H9 (cell line): ENCODE results near the gene HES3. TPM values are rescaled to one million over a fixed set of nuclear protein-coding genes. Genes with fewer than 3 reads are reported as not detected.
A peak's percentile ranks its signal among the peaks of the same experiment; 100 is the strongest.

Experiments used
- DNase-seq: peaks from one replicate; pipeline ENCODE4 v3.0.0-alpha.2; 2017
- H2AFZ ChIP-seq: one replicate; pipeline ENCODE4 v1.6.1; 2013; ENCODE audit warnings: mild to moderate bottlenecking, low read length, control low read depth, moderate library complexity
- H2AK5ac ChIP-seq: 2 replicates; pipeline ENCODE4 v1.6.1; 2013; ENCODE audit warnings: low read length, control low read depth, mixed read lengths; ENCODE audit not compliant: insufficient read length
- H2BK120ac ChIP-seq: one replicate; pipeline ENCODE4 v1.6.1; 2013; ENCODE audit warnings: low read depth, mild to moderate bottlenecking, low read length, control low read depth, inconsistent platforms; ENCODE audit not compliant: poor library complexity, severe bottlenecking
- H2BK12ac ChIP-seq: 2 replicates; pipeline ENCODE4 v1.6.1; 2013; ENCODE audit warnings: low read length, control low read depth, mixed read lengths, low read depth; ENCODE audit not compliant: insufficient read length
- H2BK15ac ChIP-seq: 2 replicates; pipeline ENCODE4 v1.6.1; 2013; ENCODE audit warnings: low read depth, low read length, control low read depth
- H2BK20ac ChIP-seq: one replicate; pipeline ENCODE4 v1.6.1; 2013; ENCODE audit warnings: low read depth, mild to moderate bottlenecking, low read length, control low read depth, inconsistent platforms; ENCODE audit not compliant: poor library complexity, severe bottlenecking
- H2BK5ac ChIP-seq: 2 replicates; pipeline ENCODE4 v1.6.1; 2013; ENCODE audit warnings: low read length, control low read depth, mixed read lengths; ENCODE audit not compliant: insufficient read length
- H3K14ac ChIP-seq: 2 replicates; pipeline ENCODE4 v1.6.1; 2013; ENCODE audit warnings: low read length, control low read depth; ENCODE audit not compliant: insufficient read depth
- H3K18ac ChIP-seq: 2 replicates; pipeline ENCODE4 v1.6.1; 2013; ENCODE audit warnings: low read depth, mild to moderate bottlenecking, mixed read lengths, low read length, control low read depth; ENCODE audit not compliant: insufficient read length
- H3K23ac ChIP-seq: 2 replicates; pipeline ENCODE4 v1.6.1; 2013; ENCODE audit warnings: low read length, control low read depth, mixed read lengths, low read depth; ENCODE audit not compliant: insufficient read length
- H3K23me2 ChIP-seq: 2 replicates; pipeline ENCODE4 v1.6.1; 2013; ENCODE audit warnings: low read depth, mild to moderate bottlenecking, mixed read lengths, low read length, control low read depth; ENCODE audit not compliant: insufficient read length, poor library complexity, severe bottlenecking
- H3K27ac ChIP-seq: 2 replicates; pipeline ENCODE4 v1.5.1; 2013; ENCODE audit warnings: low read length, control low read depth, mixed read lengths, low read depth; ENCODE audit not compliant: insufficient read length
- H3K27me3 ChIP-seq: 2 replicates; pipeline ENCODE4 v1.6.1; 2013; ENCODE audit warnings: low read length, control low read depth, inconsistent platforms; ENCODE audit not compliant: insufficient read depth
- H3K4ac ChIP-seq: 2 replicates; pipeline ENCODE4 v1.6.1; 2013; ENCODE audit warnings: low read depth, mild to moderate bottlenecking, control low read depth, inconsistent platforms, low read length, moderate library complexity
- H3K4me1 ChIP-seq: 2 replicates; pipeline ENCODE4 v1.6.1; 2013; ENCODE audit warnings: low read length, control low read depth, inconsistent platforms; ENCODE audit not compliant: insufficient read depth
- H3K4me2 ChIP-seq: 2 replicates; pipeline ENCODE4 v1.6.1; 2013; ENCODE audit warnings: low read length, control low read depth, mixed read lengths; ENCODE audit not compliant: insufficient read length, insufficient read depth
- H3K56ac ChIP-seq: 2 replicates; pipeline ENCODE4 v1.6.1; 2013; ENCODE audit warnings: low read depth, mild to moderate bottlenecking, mixed read lengths, low read length, control low read depth; ENCODE audit not compliant: insufficient read length
- H3K79me1 ChIP-seq: 2 replicates; pipeline ENCODE4 v1.6.1; 2013; ENCODE audit warnings: low read depth, mild to moderate bottlenecking, moderate library complexity, low read length, control low read depth, inconsistent platforms; ENCODE audit not compliant: insufficient read depth, poor library complexity, severe bottlenecking
- H3K79me2 ChIP-seq: 2 replicates; pipeline ENCODE4 v1.6.1; 2013; ENCODE audit warnings: low read length, control low read depth, inconsistent platforms; ENCODE audit not compliant: insufficient read depth
- H3K9ac ChIP-seq: 2 replicates; pipeline ENCODE4 v1.6.1; 2013; ENCODE audit warnings: low read length, control low read depth, mixed read lengths; ENCODE audit not compliant: insufficient read length; ENCODE audit errors: extremely low read depth
- H3K9me3 ChIP-seq: one replicate; pipeline ENCODE4 v1.6.1; 2013; ENCODE audit warnings: low read depth, low read length, inconsistent platforms; ENCODE audit not compliant: control insufficient read depth
- H3T11ph ChIP-seq: one replicate; pipeline ENCODE4 v1.6.1; 2013; ENCODE audit warnings: mild to moderate bottlenecking, low read length, control low read depth, inconsistent platforms
- H4K20me1 ChIP-seq: one replicate; pipeline ENCODE4 v1.6.1; 2013; ENCODE audit not compliant: control insufficient read depth, insufficient read length, insufficient read depth
- H4K5ac ChIP-seq: 2 replicates; pipeline ENCODE4 v1.6.1; 2013; ENCODE audit warnings: low read depth, mild to moderate bottlenecking, mixed read lengths, low read length, control low read depth; ENCODE audit not compliant: insufficient read length
- H4K8ac ChIP-seq: replicated peaks from 2 replicates; pipeline ENCODE4 v1.6.1; 2013; ENCODE audit warnings: low read length, control low read depth, mixed read lengths, low read depth; ENCODE audit not compliant: insufficient read length
- H4K91ac ChIP-seq: 2 replicates; pipeline ENCODE4 v1.6.1; 2013; ENCODE audit warnings: low read depth, mild to moderate bottlenecking, moderate library complexity, mixed read lengths, low read length, control low read depth; ENCODE audit not compliant: insufficient read length
- H3K27ac Mint-ChIP-seq, 3 experiments: 2 replicates in 2 of 3; 3 replicates in 1 of 3; pipeline ENCODE4 v1.8.0; 2020 to 2021; ENCODE audit warnings: mixed read lengths in 3 of 3, mild to moderate bottlenecking in 1 of 3, moderate library complexity in 1 of 3
- H3K27me3 Mint-ChIP-seq: 2 replicates; pipeline ENCODE4 v1.8.0; 2021; ENCODE audit warnings: low read depth, mild to moderate bottlenecking, moderate library complexity, mixed read lengths
- H3K36me3 Mint-ChIP-seq, 3 experiments: 2 replicates in 2 of 3; 3 replicates in 1 of 3; pipeline ENCODE4 v1.8.0; 2020 to 2021; ENCODE audit warnings: low read depth in 3 of 3, mixed read lengths in 3 of 3; ENCODE audit not compliant: insufficient read depth in 1 of 3
- H3K4me1 Mint-ChIP-seq, 2 experiments: 2 replicates each; pipeline ENCODE4 v1.8.0; 2020; ENCODE audit warnings: mixed read lengths in 2 of 2
- H3K4me3 Mint-ChIP-seq, 2 experiments: 2 replicates in 1 of 2; 3 replicates in 1 of 2; pipeline ENCODE4 v1.8.0; 2020 to 2021; ENCODE audit warnings: mild to moderate bottlenecking in 2 of 2, mixed read lengths in 2 of 2, moderate library complexity in 1 of 2
- H3K9me3 Mint-ChIP-seq, 2 experiments: 2 replicates in 1 of 2; 3 replicates in 1 of 2; pipeline ENCODE4 v1.8.0; 2020; ENCODE audit warnings: mild to moderate bottlenecking in 2 of 2, mixed read lengths in 2 of 2, moderate library complexity in 1 of 2
- WGBS: extraction: QIAGEN DNeasy Blood & Tissue Kit; methylation state at CpG from one replicate; pipeline ENCODE4 v1.1.7; 2013; ENCODE audit warnings: missing lambda C conversion rate, low lambda C conversion rate, mixed read lengths; ENCODE audit not compliant: insufficient read length; ENCODE audit errors: extremely low coverage; 5-methylcytosine and 5-hydroxymethylcytosine counted together
- total RNA-seq: library from RNA; stranded (reverse); gene quantifications from 2 replicates; pipeline ENCODE4 v1.2.1, GENCODE V29; 2021
- TF ChIP-seq, protein P1 (sequence below): fragments of 200-600 bp; sonication (generic); conservative IDR thresholded peaks from 3 replicates; pipeline ENCODE4 v1.8.0; 2021; ENCODE audit warnings: antibody characterized with exemption, mild to moderate bottlenecking

Gene HES3
- total RNA-seq, 1 experiment from 2014 or later, result 89.9 TPM

DNA sequence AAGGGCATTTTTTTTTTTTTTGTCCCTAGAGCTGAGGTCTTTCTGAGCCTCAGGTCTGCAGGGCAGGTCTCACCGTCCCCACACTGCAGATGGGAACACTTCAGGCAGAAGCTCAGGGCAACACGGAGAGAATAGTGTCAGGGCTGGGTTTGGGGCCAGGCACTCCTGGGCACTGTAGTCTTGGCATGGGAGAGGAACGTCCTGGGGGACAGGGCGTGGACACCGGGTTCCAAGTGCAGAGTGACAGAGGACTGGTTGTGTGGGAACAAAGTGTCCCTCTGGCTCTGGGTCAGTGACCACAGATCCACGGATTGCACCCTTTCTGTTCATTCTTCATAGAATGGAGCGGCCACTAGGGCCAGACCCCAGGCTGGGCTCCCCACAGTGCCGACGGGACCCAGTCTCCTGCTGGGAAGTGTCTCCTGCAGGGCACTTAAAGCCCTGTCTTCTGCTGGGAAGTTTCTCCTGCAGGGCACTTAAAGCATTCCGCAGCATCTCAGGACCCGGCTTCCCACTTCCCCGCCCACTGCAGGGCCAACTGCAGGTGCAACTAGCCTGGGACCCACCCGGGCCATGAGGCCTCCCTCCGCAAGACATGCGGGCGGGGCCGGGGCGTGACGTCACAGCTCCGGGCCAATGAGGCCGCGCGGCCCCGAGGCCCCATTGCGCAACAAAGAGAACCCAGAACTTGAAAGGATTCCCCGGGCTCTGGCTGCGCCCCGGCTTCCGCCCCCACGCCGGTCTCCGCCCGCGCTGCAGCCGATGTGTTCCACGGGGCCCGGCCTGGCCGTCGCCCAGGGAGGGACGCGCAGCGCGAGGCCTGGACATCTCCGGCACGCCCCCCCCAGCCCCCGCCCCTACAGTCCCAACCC, 15.7 kb downstream of the HES3 start:
- TF ChIP-seq, protein P1, sequence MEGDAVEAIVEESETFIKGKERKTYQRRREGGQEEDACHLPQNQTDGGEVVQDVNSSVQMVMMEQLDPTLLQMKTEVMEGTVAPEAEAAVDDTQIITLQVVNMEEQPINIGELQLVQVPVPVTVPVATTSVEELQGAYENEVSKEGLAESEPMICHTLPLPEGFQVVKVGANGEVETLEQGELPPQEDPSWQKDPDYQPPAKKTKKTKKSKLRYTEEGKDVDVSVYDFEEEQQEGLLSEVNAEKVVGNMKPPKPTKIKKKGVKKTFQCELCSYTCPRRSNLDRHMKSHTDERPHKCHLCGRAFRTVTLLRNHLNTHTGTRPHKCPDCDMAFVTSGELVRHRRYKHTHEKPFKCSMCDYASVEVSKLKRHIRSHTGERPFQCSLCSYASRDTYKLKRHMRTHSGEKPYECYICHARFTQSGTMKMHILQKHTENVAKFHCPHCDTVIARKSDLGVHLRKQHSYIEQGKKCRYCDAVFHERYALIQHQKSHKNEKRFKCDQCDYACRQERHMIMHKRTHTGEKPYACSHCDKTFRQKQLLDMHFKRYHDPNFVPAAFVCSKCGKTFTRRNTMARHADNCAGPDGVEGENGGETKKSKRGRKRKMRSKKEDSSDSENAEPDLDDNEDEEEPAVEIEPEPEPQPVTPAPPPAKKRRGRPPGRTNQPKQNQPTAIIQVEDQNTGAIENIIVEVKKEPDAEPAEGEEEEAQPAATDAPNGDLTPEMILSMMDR, result 0 out of 3 replicates have a peak, but pooled peaks have one; percentile 10
- Histone ChIP-seq H4K8ac (no peak overlapping the region), H4K5ac (no peak overlapping the region), H3K4me1 (no peaks in the 10 kb centered on the region), H2BK5ac (no peak overlapping the region), H2BK15ac (no peak overlapping the region), H4K91ac (no peak overlapping the region), H3K9ac (no peak overlapping the region), H3K14ac (no peak overlapping the region), H3K79me2 (no peaks in the 10 kb centered on the region), H3K4ac (no peak overlapping the region), H3K23ac (no peak overlapping the region), H3K9me3 (no peaks in the 10 kb centered on the region), H2BK12ac (no peak overlapping the region), H3K27ac (no peak overlapping the region), H3K4me2 (peak overlapping the region; percentile 31), H2AK5ac (no peak overlapping the region), H3T11ph (no peak overlapping the region), H2AFZ (no peak overlapping the region), H2BK20ac (no peak overlapping the region), H3K56ac (no peak overlapping the region), H4K20me1 (no peaks in the 10 kb centered on the region), H3K23me2 (peaks cover 4% of the 10 kb centered on the region), H2BK120ac (no peak overlapping the region), H3K79me1 (no peaks in the 10 kb centered on the region), H3K27me3 (peaks cover 7% of the 10 kb centered on the region; the same call in 1 of the 2 replicates), H3K18ac (no peak overlapping the region)
- Mint-ChIP-seq H3K4me3 (peak overlapping the region; percentile 48 to 76), H3K36me3 (peaks cover 0 to 4% (median 0%) of the 10 kb centered on the region in 3 experiments; a peak in 3 of 7 replicates), H3K4me1 (peaks cover 4 to 11% of the 10 kb centered on the region in 2 experiments; a peak in 3 of 4 replicates), H3K27me3 (peaks cover 44% of the 10 kb centered on the region), H3K27ac (no peak overlapping the region), H3K9me3 (no peaks in the 10 kb centered on the region)
- DNase-seq, result peak; percentile 87
- no CpG with 5 or more reads among the region's 46 CpGs for WGBS
